ENCODE measurements around the gene TOMM40L. TPM values are rescaled to one million over a fixed set of nuclear protein-coding genes. Genes with fewer than 3 reads are reported as not detected.

The TOMM40L gene
- total and polyA plus RNA-seq, 2 experiments from 2014 or later = 11.4 to 14.5 TPM

GRCh38 chr1:161274874-161275273 lies 49.0 kb downstream of the TOMM40L start:
- Histone ChIP-seq H2AFZ (no peak overlapping the region), H4K20me1 (ENCODE audit: insufficient read depth, poor library complexity, severe bottlenecking) (no peaks in the 10 kb centered on the region), H3K4me1 (ENCODE audit: insufficient read depth) (peaks cover 18% of the 10 kb centered on the region), H3K9me3 (ENCODE audit: low read depth) (no peaks in the 10 kb centered on the region), H3K79me2 (no peaks in the 10 kb centered on the region), H3K27me3 (no peaks in the 10 kb centered on the region), H3K27ac (no peak overlapping the region), H3K4me2 (no peak overlapping the region), H3K36me3 (replicated peaks; ENCODE audit: insufficient read depth, low read depth) (no peaks in the 10 kb centered on the region), H3K4me3 (no peak overlapping the region), H3K9me2 (replicated peaks; ENCODE audit: insufficient read depth) (no peaks in the 10 kb centered on the region)
- no peak for TF ChIP-seq EZH2 (IDR thresholded peaks at IDR 0.05; ENCODE audit: borderline replicate concordance)
- TF ChIP-seq, protein P1, sequence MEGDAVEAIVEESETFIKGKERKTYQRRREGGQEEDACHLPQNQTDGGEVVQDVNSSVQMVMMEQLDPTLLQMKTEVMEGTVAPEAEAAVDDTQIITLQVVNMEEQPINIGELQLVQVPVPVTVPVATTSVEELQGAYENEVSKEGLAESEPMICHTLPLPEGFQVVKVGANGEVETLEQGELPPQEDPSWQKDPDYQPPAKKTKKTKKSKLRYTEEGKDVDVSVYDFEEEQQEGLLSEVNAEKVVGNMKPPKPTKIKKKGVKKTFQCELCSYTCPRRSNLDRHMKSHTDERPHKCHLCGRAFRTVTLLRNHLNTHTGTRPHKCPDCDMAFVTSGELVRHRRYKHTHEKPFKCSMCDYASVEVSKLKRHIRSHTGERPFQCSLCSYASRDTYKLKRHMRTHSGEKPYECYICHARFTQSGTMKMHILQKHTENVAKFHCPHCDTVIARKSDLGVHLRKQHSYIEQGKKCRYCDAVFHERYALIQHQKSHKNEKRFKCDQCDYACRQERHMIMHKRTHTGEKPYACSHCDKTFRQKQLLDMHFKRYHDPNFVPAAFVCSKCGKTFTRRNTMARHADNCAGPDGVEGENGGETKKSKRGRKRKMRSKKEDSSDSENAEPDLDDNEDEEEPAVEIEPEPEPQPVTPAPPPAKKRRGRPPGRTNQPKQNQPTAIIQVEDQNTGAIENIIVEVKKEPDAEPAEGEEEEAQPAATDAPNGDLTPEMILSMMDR (IDR thresholded peaks at IDR 0.05; ENCODE audit: poor library complexity) = no peak
- TF ChIP-seq EZH2phosphoT487 (IDR thresholded peaks at IDR 0.05; ENCODE audit: low read depth, severe bottlenecking, unreplicated experiment) = no peak
- DNase-seq (ENCODE audit: low spot score) = no peak
- WGBS (ENCODE audit: low lambda C conversion rate, missing lambda C conversion rate) = 41% methylated on average over 3 of the region's 3 CpGs

Small RNA genes lying within 50 kb of the gene (microRNA-seq; reads per million reads assigned to microRNA genes)
- gene MIR5187 = 3.1 reads per million

Other genes starting within 250 kb of the TOMM40L start
- gene F11R, start 204.9 kb upstream of the TOMM40L start, total RNA-seq = 140 and 180 TPM in 2 replicates
- 148 and 149 TPM in 2 replicates for gene F11R, start 204.9 kb upstream of the TOMM40L start, polyA plus RNA-seq
- gene TSTD1, start 187.1 kb upstream of the TOMM40L start, total RNA-seq = 30.8 and 36.3 TPM in 2 replicates
- gene TSTD1, start 187.1 kb upstream of the TOMM40L start, polyA plus RNA-seq = 101 and 102 TPM in 2 replicates
- 62.1 and 85.1 TPM in 2 replicates for gene USF1, start 180.1 kb upstream of the TOMM40L start, total RNA-seq
- 11.9 and 23.2 TPM in 2 replicates for gene USF1, start 180.1 kb upstream of the TOMM40L start, polyA plus RNA-seq
- 0.52 and 0.80 TPM in 2 replicates for gene ARHGAP30, start 156.2 kb upstream of the TOMM40L start, total RNA-seq
- 1.4 and 1.7 TPM in 2 replicates for gene ARHGAP30, start 156.2 kb upstream of the TOMM40L start, polyA plus RNA-seq
- 5.9 and 7.0 TPM in 2 replicates for gene NECTIN4, start 136.5 kb upstream of the TOMM40L start, total RNA-seq
- 8.5 and 12.7 TPM in 2 replicates for gene NECTIN4, start 136.5 kb upstream of the TOMM40L start, polyA plus RNA-seq
- gene KLHDC9, start 127.7 kb upstream of the TOMM40L start, total RNA-seq = 1.4 and 3.9 TPM in 2 replicates
- 4.5 and 7.4 TPM in 2 replicates for gene KLHDC9, start 127.7 kb upstream of the TOMM40L start, polyA plus RNA-seq
- 47.6 and 63.1 TPM in 2 replicates for gene PFDN2, start 108.0 kb upstream of the TOMM40L start, total RNA-seq
- gene PFDN2, start 108.0 kb upstream of the TOMM40L start, polyA plus RNA-seq = 84.6 and 93.2 TPM in 2 replicates
- 41.3 and 47.5 TPM in 2 replicates for gene NIT1, start 108.0 kb upstream of the TOMM40L start, total RNA-seq
- gene NIT1, start 108.0 kb upstream of the TOMM40L start, polyA plus RNA-seq = 48.9 and 50.4 TPM in 2 replicates
- 19.0 and 21.8 TPM in 2 replicates for gene DEDD, start 93.4 kb upstream of the TOMM40L start, total RNA-seq
- gene DEDD, start 93.4 kb upstream of the TOMM40L start, polyA plus RNA-seq = 24.3 and 27.1 TPM in 2 replicates
- 105 and 136 TPM in 2 replicates for gene UFC1, start 72.1 kb upstream of the TOMM40L start, total RNA-seq
- gene UFC1, start 72.1 kb upstream of the TOMM40L start, polyA plus RNA-seq = 119 and 128 TPM in 2 replicates
- gene USP21, start 66.6 kb upstream of the TOMM40L start, total RNA-seq = 5.5 and 7.7 TPM in 2 replicates
- 24.4 and 44.7 TPM in 2 replicates for gene USP21, start 66.6 kb upstream of the TOMM40L start, polyA plus RNA-seq
- gene PPOX, start 59.6 kb upstream of the TOMM40L start, total RNA-seq = 11.2 and 18.3 TPM in 2 replicates
- 30.7 and 31.6 TPM in 2 replicates for gene PPOX, start 59.6 kb upstream of the TOMM40L start, polyA plus RNA-seq
- gene B4GALT3, start 48.6 kb upstream of the TOMM40L start, total RNA-seq = 32.2 and 36.0 TPM in 2 replicates
- 48.1 and 56.9 TPM in 2 replicates for gene B4GALT3, start 48.6 kb upstream of the TOMM40L start, polyA plus RNA-seq
- 1.2 and 2.3 TPM in 2 replicates for gene ADAMTS4, start 27.0 kb upstream of the TOMM40L start, total RNA-seq
- gene ADAMTS4, start 27.0 kb upstream of the TOMM40L start, polyA plus RNA-seq = 4.4 and 6.1 TPM in 2 replicates
- gene NDUFS2, start 23.7 kb upstream of the TOMM40L start, total RNA-seq = 103 TPM in 2 replicates
- gene NDUFS2, start 23.7 kb upstream of the TOMM40L start, polyA plus RNA-seq = 163 and 177 TPM in 2 replicates
- 1.1 and 4.3 TPM in 2 replicates for gene FCER1G, start 10.8 kb upstream of the TOMM40L start, total RNA-seq
- gene FCER1G, start 10.8 kb upstream of the TOMM40L start, polyA plus RNA-seq = 4.8 and 14.5 TPM in 2 replicates
- 3,581 and 4,608 TPM in 2 replicates for gene APOA2, start 2.4 kb upstream of the TOMM40L start, total RNA-seq
- gene APOA2, start 2.4 kb upstream of the TOMM40L start, polyA plus RNA-seq = 5,258 and 8,089 TPM in 2 replicates
- 2.6 and 4.1 TPM in 2 replicates for gene NR1I3, start 12.1 kb downstream of the TOMM40L start, total RNA-seq
- gene NR1I3, start 12.1 kb downstream of the TOMM40L start, polyA plus RNA-seq = 3.9 and 8.1 TPM in 2 replicates
- gene PCP4L1, start 32.7 kb downstream of the TOMM40L start, total RNA-seq = 1.4 and 2.6 TPM in 2 replicates
- 1.4 and 1.7 TPM in 2 replicates for gene PCP4L1, start 32.7 kb downstream of the TOMM40L start, polyA plus RNA-seq
- 0.80 and 2.1 TPM in 2 replicates for gene MPZ, start 83.9 kb downstream of the TOMM40L start, total RNA-seq
- 0.21 TPM in 1 of 2 replicates, not detected in the other for gene MPZ, start 83.9 kb downstream of the TOMM40L start, polyA plus RNA-seq
- gene SDHC, start 88.3 kb downstream of the TOMM40L start, total RNA-seq = 131 and 169 TPM in 2 replicates
- 291 and 358 TPM in 2 replicates for gene SDHC, start 88.3 kb downstream of the TOMM40L start, polyA plus RNA-seq
- gene CFAP126, start 141.8 kb downstream of the TOMM40L start, total RNA-seq = not detected in 2 replicates
- gene CFAP126, start 141.8 kb downstream of the TOMM40L start, polyA plus RNA-seq = not detected in 2 replicates

Data from hepatocyte (in vitro differentiated cells).